LNCAP (cell line): ENCODE measurements around the gene DSCAML1.

Experiments used
- TF ChIP-seq, protein P1 (sequence below): fragments of 450-650 bp; IDR thresholded peaks from 2 replicates; pipeline ENCODE4 v1.5.1; 2017; ENCODE audit warnings: mild to moderate bottlenecking

DSCAML1 gene

GRCh38 chr11:117417856-117418255 lies 379.2 kb downstream of the DSCAML1 start:
- TF ChIP-seq, protein P1, sequence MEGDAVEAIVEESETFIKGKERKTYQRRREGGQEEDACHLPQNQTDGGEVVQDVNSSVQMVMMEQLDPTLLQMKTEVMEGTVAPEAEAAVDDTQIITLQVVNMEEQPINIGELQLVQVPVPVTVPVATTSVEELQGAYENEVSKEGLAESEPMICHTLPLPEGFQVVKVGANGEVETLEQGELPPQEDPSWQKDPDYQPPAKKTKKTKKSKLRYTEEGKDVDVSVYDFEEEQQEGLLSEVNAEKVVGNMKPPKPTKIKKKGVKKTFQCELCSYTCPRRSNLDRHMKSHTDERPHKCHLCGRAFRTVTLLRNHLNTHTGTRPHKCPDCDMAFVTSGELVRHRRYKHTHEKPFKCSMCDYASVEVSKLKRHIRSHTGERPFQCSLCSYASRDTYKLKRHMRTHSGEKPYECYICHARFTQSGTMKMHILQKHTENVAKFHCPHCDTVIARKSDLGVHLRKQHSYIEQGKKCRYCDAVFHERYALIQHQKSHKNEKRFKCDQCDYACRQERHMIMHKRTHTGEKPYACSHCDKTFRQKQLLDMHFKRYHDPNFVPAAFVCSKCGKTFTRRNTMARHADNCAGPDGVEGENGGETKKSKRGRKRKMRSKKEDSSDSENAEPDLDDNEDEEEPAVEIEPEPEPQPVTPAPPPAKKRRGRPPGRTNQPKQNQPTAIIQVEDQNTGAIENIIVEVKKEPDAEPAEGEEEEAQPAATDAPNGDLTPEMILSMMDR: no peak

- TF ChIP-seq, protein P1: no peak
Measured at GRCh38 chr11:117417342-117417741, 379.7 kb downstream of the DSCAML1 start.

DNA sequence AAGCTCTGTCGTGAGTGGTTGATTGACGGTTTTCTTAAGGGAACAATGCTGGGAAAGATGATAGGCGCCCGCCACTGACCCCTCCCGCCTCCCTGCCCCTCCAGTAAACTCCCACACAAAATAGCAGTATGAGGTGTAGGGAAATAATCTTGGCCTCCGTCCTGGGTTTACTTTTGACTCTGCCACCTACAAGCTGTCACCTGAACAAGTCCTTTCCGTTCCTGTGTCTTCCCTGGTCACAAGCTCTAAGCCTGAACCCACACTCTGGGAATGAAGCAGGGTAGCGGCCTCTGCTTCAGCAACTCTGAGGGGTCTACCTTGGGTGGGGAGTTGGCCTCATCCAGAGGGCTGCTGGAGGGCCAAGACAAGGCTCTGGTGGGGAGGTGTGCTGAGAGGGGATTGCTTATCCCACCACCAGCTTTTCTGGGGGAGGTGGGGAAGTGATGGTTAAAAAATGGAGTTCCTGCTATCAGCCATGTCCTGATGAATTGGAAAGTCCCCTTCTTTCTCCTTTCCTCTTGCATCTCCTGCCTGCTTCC lies 381.6 kb downstream of the DSCAML1 start:
- TF ChIP-seq, protein P1: no peak

- TF ChIP-seq, protein P1: no peak
Measured at GRCh38 chr11:117414724-117415123, 382.3 kb downstream of the DSCAML1 start.

DNA sequence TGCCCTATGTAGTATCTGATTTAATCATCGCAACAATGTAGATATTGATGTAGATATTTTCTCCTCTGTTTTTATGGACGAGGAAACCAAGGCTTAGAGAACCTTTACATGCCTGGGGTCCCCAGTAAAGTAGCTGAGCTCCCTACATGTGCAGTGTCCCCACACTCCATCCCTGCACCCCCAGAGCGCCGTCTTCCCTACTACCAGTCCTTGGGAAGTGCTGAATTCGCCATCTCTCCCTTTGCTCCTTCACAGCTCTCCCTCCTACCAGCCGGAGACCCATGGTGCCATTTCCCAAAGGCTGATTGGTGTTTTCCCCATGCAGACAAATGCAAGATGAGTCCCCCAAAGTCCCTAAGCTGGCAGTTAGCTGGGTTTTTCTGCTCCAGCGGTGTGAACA lies 383.4 kb downstream of the DSCAML1 start:
- TF ChIP-seq, protein P1: no peak

- TF ChIP-seq, protein P1: no peak
Measured at GRCh38 chr11:117412653-117413275, 384.3 kb downstream of the DSCAML1 start.

GRCh38 chr11:117412176-117412575 lies 384.8 kb downstream of the DSCAML1 start:
- TF ChIP-seq, protein P1: no peak
